GM23338 (cell line): ENCODE results near the gene LAMC3. TPM values are rescaled to one million over a fixed set of nuclear protein-coding genes. Genes with fewer than 3 reads are reported as not detected.

Experiments
- ATAC-seq: fragments of 200-7000 bp; cut with Tn5 transposase; 3 replicates; pipeline ENCODE4 v1.9.1; 2020
- DNase-seq: peaks from one replicate; pipeline ENCODE4 v3.0.0-alpha.2; 2015; ENCODE audit warnings: low spot score
- H2AFZ ChIP-seq: fragments of 200-600 bp; sonication (generic); 2 replicates; pipeline ENCODE4 v1.8.0; 2016; ENCODE audit warnings: antibody characterized with exemption, mild to moderate bottlenecking, moderate library complexity
- H3F3A ChIP-seq: fragments of 200-600 bp; sonication (generic); replicated peaks from 2 replicates; pipeline ENCODE4 v1.8.0; 2017; ENCODE audit warnings: antibody characterized with exemption, mixed run types, low read depth
- H3K27ac ChIP-seq: fragments of 200-600 bp; sonication (generic); 2 replicates; pipeline ENCODE4 v1.6.1; 2016; ENCODE audit warnings: low read depth
- H3K27me3 ChIP-seq: fragments of 200-600 bp; sonication (generic); 2 replicates; pipeline ENCODE4 v1.8.0; 2016; ENCODE audit warnings: mild to moderate bottlenecking, mixed run types, moderate library complexity; ENCODE audit not compliant: insufficient read depth
- H3K36me3 ChIP-seq: fragments of 200-600 bp; sonication (generic); 2 replicates; pipeline ENCODE4 v1.8.0; 2016; ENCODE audit warnings: mild to moderate bottlenecking; ENCODE audit not compliant: insufficient read depth
- H3K4me1 ChIP-seq: fragments of 200-600 bp; sonication (generic); 2 replicates; pipeline ENCODE4 v1.8.0; 2016; ENCODE audit warnings: mild to moderate bottlenecking, moderate library complexity; ENCODE audit not compliant: insufficient read depth
- H3K4me2 ChIP-seq: fragments of 200-600 bp; sonication (generic); 2 replicates; pipeline ENCODE4 v1.7.1; 2017; ENCODE audit warnings: mixed run types
- H3K4me3 ChIP-seq: fragments of 200-600 bp; sonication (generic); 2 replicates; pipeline ENCODE4 v1.6.1; 2016; ENCODE audit warnings: mixed run types
- H3K79me2 ChIP-seq: fragments of 200-600 bp; sonication (generic); replicated peaks from 2 replicates; pipeline ENCODE4 v1.8.0; 2017; ENCODE audit warnings: mild to moderate bottlenecking; ENCODE audit not compliant: insufficient read depth
- H3K9me2 ChIP-seq: fragments of 200-600 bp; sonication (generic); 2 replicates; pipeline ENCODE4 v1.8.0; 2017; ENCODE audit not compliant: insufficient read depth
- H4K20me1 ChIP-seq: fragments of 200-600 bp; sonication (generic); replicated peaks from 2 replicates; pipeline ENCODE4 v1.8.0; 2017; ENCODE audit warnings: mild to moderate bottlenecking; ENCODE audit not compliant: insufficient read depth
- H3K27ac Mint-ChIP-seq: 2 replicates; pipeline ENCODE4 v1.8.0; 2020; ENCODE audit warnings: inconsistent platforms, mild to moderate bottlenecking, moderate library complexity, mixed read lengths
- H3K27me3 Mint-ChIP-seq: 3 replicates; pipeline ENCODE4 v1.8.0; 2022; ENCODE audit warnings: low read depth, mild to moderate bottlenecking, moderate library complexity, mixed read lengths, inconsistent platforms; ENCODE audit not compliant: insufficient read depth, poor library complexity
- H3K36me3 Mint-ChIP-seq: 3 replicates; pipeline ENCODE4 v1.8.0; 2021; ENCODE audit warnings: low read depth, mild to moderate bottlenecking, inconsistent platforms, moderate library complexity, mixed read lengths
- H3K4me1 Mint-ChIP-seq: 3 replicates; pipeline ENCODE4 v1.8.0; 2020; ENCODE audit warnings: mild to moderate bottlenecking, inconsistent platforms, mixed read lengths
- H3K4me3 Mint-ChIP-seq: 3 replicates; pipeline ENCODE4 v1.8.0; 2021; ENCODE audit warnings: moderate library complexity, mild to moderate bottlenecking, inconsistent platforms, mixed read lengths
- H3K9me3 Mint-ChIP-seq: 3 replicates; pipeline ENCODE4 v1.8.0; 2020; ENCODE audit warnings: moderate library complexity, mild to moderate bottlenecking, inconsistent platforms, mixed read lengths
- CREB1 ChIP-seq: fragments of 250-450 bp; sonication (Bioruptor Pico); IDR thresholded peaks from 2 replicates; pipeline ENCODE4 v1.5.0; 2020; ENCODE audit warnings: low read depth, mild to moderate bottlenecking, moderate library complexity
- EZH2 ChIP-seq: fragments of 200-600 bp; sonication (generic); IDR thresholded peaks from one replicate; pipeline ENCODE4 v1.8.0; 2017; ENCODE audit warnings: antibody characterized with exemption, mild to moderate bottlenecking, low read depth; ENCODE audit not compliant: unreplicated experiment
- EZH2phosphoT487 ChIP-seq: fragments of 200-600 bp; sonication (generic); IDR thresholded peaks from one replicate; pipeline ENCODE4 v1.8.1; 2018; ENCODE audit warnings: antibody characterized with exemption; ENCODE audit not compliant: unreplicated experiment
- JUNB ChIP-seq: IDR thresholded peaks from one replicate; pipeline ENCODE4 v1.6.1; 2016; ENCODE audit warnings: antibody characterized with exemption; ENCODE audit not compliant: unreplicated experiment
- NANOG ChIP-seq: IDR thresholded peaks from 2 replicates; pipeline ENCODE4 v1.6.1; 2016; ENCODE audit warnings: antibody characterized with exemption, borderline replicate concordance
- POLR2AphosphoS5 ChIP-seq: IDR thresholded peaks from 2 replicates; pipeline ENCODE4 v1.6.1; 2016; ENCODE audit warnings: antibody characterized with exemption, low read depth
- STAT1 ChIP-seq: IDR thresholded peaks from one replicate; pipeline ENCODE4 v1.6.1; 2016; ENCODE audit warnings: antibody characterized with exemption; ENCODE audit not compliant: unreplicated experiment
- ZNF114 ChIP-seq: fragments of 250-450 bp; sonication (Bioruptor Pico); IDR thresholded peaks from 2 replicates; pipeline ENCODE4 v1.5.0; 2020; ENCODE audit warnings: mild to moderate bottlenecking, moderate library complexity
- ZNF331 ChIP-seq: fragments of 250-450 bp; sonication (Bioruptor Pico); IDR thresholded peaks from 2 replicates; pipeline ENCODE4 v1.5.0; 2020; ENCODE audit warnings: low read depth, mild to moderate bottlenecking, moderate library complexity
- polyA plus RNA-seq: library from polyadenylated mRNA; unstranded; fragments of >200 nt; fragmentation: Nextera tagmentation; extraction: Ambion mirVana; gene quantifications from 2 replicates; pipeline ENCODE4 v1.2.1, GENCODE V29; 2016
- total RNA-seq: library from RNA; depleted of rRNA; stranded (reverse); fragments of >200 nt; shearing (Covaris generic); gene quantifications from 2 replicates; pipeline ENCODE4 v1.2.3, GENCODE V29; 2014
- TF ChIP-seq, protein P1 (sequence below): IDR thresholded peaks from 2 replicates; pipeline ENCODE4 v1.6.1; 2016; ENCODE audit warnings: antibody characterized with exemption
- TF ChIP-seq, protein P2 (sequence below), 2 experiments: fragments of 200-600 bp in 1 of 2; sonication (generic) in 1 of 2; conservative IDR thresholded peaks; 2 replicates each; pipeline versions ENCODE4 v1.5.1 to v1.6.1; 2016 to 2017; ENCODE audit warnings: antibody characterized with exemption in 2 of 2, low read depth in 2 of 2, mild to moderate bottlenecking in 2 of 2, moderate library complexity in 1 of 2
- TF ChIP-seq, protein P3 (sequence below): IDR thresholded peaks from one replicate; pipeline ENCODE4 v1.6.1; 2018; ENCODE audit warnings: antibody characterized with exemption; ENCODE audit not compliant: unreplicated experiment
- TF ChIP-seq, protein P4 (sequence below): fragments of 250-450 bp; sonication (Bioruptor Pico); IDR thresholded peaks from 2 replicates; pipeline ENCODE4 v1.5.0; 2020; ENCODE audit warnings: mild to moderate bottlenecking, moderate library complexity

The LAMC3 gene
- total and polyA plus RNA-seq, 2 experiments from 2014 or later, result 9.0 to 27.4 TPM

DNA sequence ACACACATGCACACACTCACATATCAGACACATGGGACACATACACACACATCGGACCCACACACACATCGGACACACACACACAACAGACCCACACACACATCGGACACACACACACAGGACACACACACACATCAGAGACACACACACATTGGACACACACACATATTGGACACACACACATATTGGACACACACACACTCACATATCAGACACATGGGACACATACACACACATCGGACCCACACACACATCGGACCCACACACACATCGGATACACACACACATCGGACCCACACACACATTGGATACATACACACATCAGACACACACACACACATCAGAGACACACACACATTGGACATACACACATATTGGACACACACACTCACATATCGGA, 12.8 kb upstream of the LAMC3 start:
- Histone ChIP-seq H3K79me2 (no peaks in the 10 kb centered on the region), H4K20me1 (no peaks in the 10 kb centered on the region), H3F3A (0 out of 2 replicates have a peak, but pooled peaks cover 5% of the 10 kb centered on the region), H2AFZ (no peak overlapping the region), H3K27me3 (no peaks in the 10 kb centered on the region), H3K4me1 (peaks cover 11% of the 10 kb centered on the region), H3K4me2 (no peak overlapping the region), H3K36me3 (no peaks in the 10 kb centered on the region), H3K9me2 (no peaks in the 10 kb centered on the region), H3K27ac (no peak overlapping the region), H3K4me3 (no peak overlapping the region)
- TF ChIP-seq ZNF331 (CRISPR knock-in tag) (no peak), ZNF114 (CRISPR knock-in tag) (no peak), STAT1 (no peak), EZH2 (no peak), POLR2AphosphoS5 (no peak), JUNB (no peak), CREB1 (CRISPR knock-in tag) (no peak), EZH2phosphoT487 (no peak), NANOG (no peak)
- TF ChIP-seq, protein P1, sequence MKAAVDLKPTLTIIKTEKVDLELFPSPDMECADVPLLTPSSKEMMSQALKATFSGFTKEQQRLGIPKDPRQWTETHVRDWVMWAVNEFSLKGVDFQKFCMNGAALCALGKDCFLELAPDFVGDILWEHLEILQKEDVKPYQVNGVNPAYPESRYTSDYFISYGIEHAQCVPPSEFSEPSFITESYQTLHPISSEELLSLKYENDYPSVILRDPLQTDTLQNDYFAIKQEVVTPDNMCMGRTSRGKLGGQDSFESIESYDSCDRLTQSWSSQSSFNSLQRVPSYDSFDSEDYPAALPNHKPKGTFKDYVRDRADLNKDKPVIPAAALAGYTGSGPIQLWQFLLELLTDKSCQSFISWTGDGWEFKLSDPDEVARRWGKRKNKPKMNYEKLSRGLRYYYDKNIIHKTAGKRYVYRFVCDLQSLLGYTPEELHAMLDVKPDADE, result no peak
- TF ChIP-seq, protein P2, sequence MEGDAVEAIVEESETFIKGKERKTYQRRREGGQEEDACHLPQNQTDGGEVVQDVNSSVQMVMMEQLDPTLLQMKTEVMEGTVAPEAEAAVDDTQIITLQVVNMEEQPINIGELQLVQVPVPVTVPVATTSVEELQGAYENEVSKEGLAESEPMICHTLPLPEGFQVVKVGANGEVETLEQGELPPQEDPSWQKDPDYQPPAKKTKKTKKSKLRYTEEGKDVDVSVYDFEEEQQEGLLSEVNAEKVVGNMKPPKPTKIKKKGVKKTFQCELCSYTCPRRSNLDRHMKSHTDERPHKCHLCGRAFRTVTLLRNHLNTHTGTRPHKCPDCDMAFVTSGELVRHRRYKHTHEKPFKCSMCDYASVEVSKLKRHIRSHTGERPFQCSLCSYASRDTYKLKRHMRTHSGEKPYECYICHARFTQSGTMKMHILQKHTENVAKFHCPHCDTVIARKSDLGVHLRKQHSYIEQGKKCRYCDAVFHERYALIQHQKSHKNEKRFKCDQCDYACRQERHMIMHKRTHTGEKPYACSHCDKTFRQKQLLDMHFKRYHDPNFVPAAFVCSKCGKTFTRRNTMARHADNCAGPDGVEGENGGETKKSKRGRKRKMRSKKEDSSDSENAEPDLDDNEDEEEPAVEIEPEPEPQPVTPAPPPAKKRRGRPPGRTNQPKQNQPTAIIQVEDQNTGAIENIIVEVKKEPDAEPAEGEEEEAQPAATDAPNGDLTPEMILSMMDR (conservative IDR thresholded peaks at IDR 0.05; ENCODE audit: low read depth in 2 of 2), result no peak
- TF ChIP-seq, protein P3, sequence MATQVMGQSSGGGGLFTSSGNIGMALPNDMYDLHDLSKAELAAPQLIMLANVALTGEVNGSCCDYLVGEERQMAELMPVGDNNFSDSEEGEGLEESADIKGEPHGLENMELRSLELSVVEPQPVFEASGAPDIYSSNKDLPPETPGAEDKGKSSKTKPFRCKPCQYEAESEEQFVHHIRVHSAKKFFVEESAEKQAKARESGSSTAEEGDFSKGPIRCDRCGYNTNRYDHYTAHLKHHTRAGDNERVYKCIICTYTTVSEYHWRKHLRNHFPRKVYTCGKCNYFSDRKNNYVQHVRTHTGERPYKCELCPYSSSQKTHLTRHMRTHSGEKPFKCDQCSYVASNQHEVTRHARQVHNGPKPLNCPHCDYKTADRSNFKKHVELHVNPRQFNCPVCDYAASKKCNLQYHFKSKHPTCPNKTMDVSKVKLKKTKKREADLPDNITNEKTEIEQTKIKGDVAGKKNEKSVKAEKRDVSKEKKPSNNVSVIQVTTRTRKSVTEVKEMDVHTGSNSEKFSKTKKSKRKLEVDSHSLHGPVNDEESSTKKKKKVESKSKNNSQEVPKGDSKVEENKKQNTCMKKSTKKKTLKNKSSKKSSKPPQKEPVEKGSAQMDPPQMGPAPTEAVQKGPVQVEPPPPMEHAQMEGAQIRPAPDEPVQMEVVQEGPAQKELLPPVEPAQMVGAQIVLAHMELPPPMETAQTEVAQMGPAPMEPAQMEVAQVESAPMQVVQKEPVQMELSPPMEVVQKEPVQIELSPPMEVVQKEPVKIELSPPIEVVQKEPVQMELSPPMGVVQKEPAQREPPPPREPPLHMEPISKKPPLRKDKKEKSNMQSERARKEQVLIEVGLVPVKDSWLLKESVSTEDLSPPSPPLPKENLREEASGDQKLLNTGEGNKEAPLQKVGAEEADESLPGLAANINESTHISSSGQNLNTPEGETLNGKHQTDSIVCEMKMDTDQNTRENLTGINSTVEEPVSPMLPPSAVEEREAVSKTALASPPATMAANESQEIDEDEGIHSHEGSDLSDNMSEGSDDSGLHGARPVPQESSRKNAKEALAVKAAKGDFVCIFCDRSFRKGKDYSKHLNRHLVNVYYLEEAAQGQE, result no peak
- TF ChIP-seq, protein P4, sequence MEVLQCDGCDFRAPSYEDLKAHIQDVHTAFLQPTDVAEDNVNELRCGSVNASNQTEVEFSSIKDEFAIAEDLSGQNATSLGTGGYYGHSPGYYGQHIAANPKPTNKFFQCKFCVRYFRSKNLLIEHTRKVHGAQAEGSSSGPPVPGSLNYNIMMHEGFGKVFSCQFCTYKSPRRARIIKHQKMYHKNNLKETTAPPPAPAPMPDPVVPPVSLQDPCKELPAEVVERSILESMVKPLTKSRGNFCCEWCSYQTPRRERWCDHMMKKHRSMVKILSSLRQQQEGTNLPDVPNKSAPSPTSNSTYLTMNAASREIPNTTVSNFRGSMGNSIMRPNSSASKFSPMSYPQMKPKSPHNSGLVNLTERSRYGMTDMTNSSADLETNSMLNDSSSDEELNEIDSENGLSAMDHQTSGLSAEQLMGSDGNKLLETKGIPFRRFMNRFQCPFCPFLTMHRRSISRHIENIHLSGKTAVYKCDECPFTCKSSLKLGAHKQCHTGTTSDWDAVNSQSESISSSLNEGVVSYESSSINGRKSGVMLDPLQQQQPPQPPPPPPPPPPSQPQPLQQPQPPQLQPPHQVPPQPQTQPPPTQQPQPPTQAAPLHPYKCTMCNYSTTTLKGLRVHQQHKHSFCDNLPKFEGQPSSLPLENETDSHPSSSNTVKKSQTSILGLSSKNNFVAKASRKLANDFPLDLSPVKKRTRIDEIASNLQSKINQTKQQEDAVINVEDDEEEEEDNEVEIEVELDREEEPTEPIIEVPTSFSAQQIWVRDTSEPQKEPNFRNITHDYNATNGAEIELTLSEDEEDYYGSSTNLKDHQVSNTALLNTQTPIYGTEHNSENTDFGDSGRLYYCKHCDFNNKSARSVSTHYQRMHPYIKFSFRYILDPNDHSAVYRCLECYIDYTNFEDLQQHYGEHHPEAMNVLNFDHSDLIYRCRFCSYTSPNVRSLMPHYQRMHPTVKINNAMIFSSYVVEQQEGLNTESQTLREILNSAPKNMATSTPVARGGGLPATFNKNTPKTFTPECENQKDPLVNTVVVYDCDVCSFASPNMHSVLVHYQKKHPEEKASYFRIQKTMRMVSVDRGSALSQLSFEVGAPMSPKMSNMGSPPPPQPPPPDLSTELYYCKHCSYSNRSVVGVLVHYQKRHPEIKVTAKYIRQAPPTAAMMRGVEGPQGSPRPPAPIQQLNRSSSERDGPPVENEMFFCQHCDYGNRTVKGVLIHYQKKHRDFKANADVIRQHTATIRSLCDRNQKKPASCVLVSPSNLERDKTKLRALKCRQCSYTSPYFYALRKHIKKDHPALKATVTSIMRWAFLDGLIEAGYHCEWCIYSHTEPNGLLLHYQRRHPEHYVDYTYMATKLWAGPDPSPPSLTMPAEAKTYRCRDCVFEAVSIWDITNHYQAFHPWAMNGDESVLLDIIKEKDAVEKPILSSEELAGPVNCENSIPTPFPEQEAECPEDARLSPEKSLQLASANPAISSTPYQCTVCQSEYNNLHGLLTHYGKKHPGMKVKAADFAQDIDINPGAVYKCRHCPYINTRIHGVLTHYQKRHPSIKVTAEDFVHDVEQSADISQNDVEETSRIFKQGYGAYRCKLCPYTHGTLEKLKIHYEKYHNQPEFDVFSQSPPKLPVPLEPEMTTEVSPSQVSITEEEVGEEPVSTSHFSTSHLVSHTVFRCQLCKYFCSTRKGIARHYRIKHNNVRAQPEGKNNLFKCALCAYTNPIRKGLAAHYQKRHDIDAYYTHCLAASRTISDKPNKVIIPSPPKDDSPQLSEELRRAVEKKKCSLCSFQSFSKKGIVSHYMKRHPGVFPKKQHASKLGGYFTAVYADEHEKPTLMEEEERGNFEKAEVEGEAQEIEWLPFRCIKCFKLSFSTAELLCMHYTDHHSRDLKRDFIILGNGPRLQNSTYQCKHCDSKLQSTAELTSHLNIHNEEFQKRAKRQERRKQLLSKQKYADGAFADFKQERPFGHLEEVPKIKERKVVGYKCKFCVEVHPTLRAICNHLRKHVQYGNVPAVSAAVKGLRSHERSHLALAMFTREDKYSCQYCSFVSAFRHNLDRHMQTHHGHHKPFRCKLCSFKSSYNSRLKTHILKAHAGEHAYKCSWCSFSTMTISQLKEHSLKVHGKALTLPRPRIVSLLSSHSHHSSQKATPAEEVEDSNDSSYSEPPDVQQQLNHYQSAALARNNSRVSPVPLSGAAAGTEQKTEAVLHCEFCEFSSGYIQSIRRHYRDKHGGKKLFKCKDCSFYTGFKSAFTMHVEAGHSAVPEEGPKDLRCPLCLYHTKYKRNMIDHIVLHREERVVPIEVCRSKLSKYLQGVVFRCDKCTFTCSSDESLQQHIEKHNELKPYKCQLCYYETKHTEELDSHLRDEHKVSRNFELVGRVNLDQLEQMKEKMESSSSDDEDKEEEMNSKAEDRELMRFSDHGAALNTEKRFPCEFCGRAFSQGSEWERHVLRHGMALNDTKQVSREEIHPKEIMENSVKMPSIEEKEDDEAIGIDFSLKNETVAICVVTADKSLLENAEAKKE, result no peak
- no peak for ATAC-seq
- H3K9me3 Mint-ChIP-seq, result no peaks in the 10 kb centered on the region
- H3K4me3 Mint-ChIP-seq, result no peak overlapping the region
- no peaks in the 10 kb centered on the region for H3K36me3 Mint-ChIP-seq
- peaks cover 19% of the 10 kb centered on the region for H3K4me1 Mint-ChIP-seq
- no peak for DNase-seq
- H3K27ac Mint-ChIP-seq, result no peak overlapping the region
- peaks cover 14% of the 10 kb centered on the region for H3K27me3 Mint-ChIP-seq
